ENCODE data around the gene ERBB4. TPM values are rescaled to one million over a fixed set of nuclear protein-coding genes. Genes with fewer than 3 reads are reported as not detected.

Gene ERBB4
- total RNA-seq, 1 experiment from 2014 or later: 0.04 TPM

- H3K79me2 ChIP-seq (ENCODE audit: insufficient read depth, low read length): no peaks in the 10 kb centered on the region
- H3T11ph ChIP-seq (ENCODE audit: low read length): no peak overlapping the region
- no peaks in the 10 kb centered on the region for H3K9me3 ChIP-seq (ENCODE audit: control insufficient read depth, low read depth, low read length)
- H3K23me2 ChIP-seq (ENCODE audit: insufficient read length, low read depth, low read length, poor library complexity, severe bottlenecking): no peaks in the 10 kb centered on the region
- H3K9ac ChIP-seq (ENCODE audit: extremely low read depth, insufficient read length, low read length): no peak overlapping the region
- H2BK120ac ChIP-seq (ENCODE audit: low read depth, low read length, poor library complexity, severe bottlenecking): no peak overlapping the region
- no CpG with 5 or more reads among the region's 2 CpGs for WGBS (ENCODE audit: extremely low coverage, insufficient read length, low lambda C conversion rate)
- DNase-seq: no peak
- Mint-ChIP-seq H3K4me1 (no peaks in the 10 kb centered on the region), H3K36me3 (ENCODE audit: insufficient read depth in 1 of 3, low read depth in 3 of 3) (no peaks in the 10 kb centered on the region), H3K27ac (no peak overlapping the region), H3K4me3 (no peak overlapping the region), H3K27me3 (ENCODE audit: low read depth) (no peaks in the 10 kb centered on the region), H3K9me3 (no peaks in the 10 kb centered on the region)
- TF ChIP-seq, protein P1, sequence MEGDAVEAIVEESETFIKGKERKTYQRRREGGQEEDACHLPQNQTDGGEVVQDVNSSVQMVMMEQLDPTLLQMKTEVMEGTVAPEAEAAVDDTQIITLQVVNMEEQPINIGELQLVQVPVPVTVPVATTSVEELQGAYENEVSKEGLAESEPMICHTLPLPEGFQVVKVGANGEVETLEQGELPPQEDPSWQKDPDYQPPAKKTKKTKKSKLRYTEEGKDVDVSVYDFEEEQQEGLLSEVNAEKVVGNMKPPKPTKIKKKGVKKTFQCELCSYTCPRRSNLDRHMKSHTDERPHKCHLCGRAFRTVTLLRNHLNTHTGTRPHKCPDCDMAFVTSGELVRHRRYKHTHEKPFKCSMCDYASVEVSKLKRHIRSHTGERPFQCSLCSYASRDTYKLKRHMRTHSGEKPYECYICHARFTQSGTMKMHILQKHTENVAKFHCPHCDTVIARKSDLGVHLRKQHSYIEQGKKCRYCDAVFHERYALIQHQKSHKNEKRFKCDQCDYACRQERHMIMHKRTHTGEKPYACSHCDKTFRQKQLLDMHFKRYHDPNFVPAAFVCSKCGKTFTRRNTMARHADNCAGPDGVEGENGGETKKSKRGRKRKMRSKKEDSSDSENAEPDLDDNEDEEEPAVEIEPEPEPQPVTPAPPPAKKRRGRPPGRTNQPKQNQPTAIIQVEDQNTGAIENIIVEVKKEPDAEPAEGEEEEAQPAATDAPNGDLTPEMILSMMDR (conservative IDR thresholded peaks at IDR 0.05): no peak
- H3K23ac ChIP-seq (ENCODE audit: insufficient read length, low read depth, low read length): no peak overlapping the region
- no peak overlapping the region for H3K4ac ChIP-seq (ENCODE audit: low read depth, low read length)
- H2BK12ac ChIP-seq (ENCODE audit: insufficient read length, low read depth, low read length): no peak overlapping the region
- no peaks in the 10 kb centered on the region for H3K27me3 ChIP-seq (ENCODE audit: insufficient read depth, low read length)
- no peak overlapping the region for H3K14ac ChIP-seq (ENCODE audit: insufficient read depth, low read length)
- H4K5ac ChIP-seq (ENCODE audit: insufficient read length, low read depth, low read length): no peak overlapping the region
- H2AK5ac ChIP-seq (ENCODE audit: insufficient read length, low read length): no peak overlapping the region
- H2BK15ac ChIP-seq (ENCODE audit: low read depth, low read length): no peak overlapping the region
- no peak overlapping the region for H3K27ac ChIP-seq (ENCODE audit: insufficient read length, low read depth, low read length)
- H3K56ac ChIP-seq (ENCODE audit: insufficient read length, low read depth, low read length): no peak overlapping the region
- H3K18ac ChIP-seq (ENCODE audit: insufficient read length, low read depth, low read length): no peak overlapping the region
- H4K8ac ChIP-seq (replicated peaks; ENCODE audit: insufficient read length, low read depth, low read length): no peak overlapping the region
- H4K91ac ChIP-seq (ENCODE audit: insufficient read length, low read depth, low read length): no peak overlapping the region
- no peak overlapping the region for H3K4me2 ChIP-seq (ENCODE audit: insufficient read depth, insufficient read length, low read length)
- H4K20me1 ChIP-seq (ENCODE audit: control insufficient read depth, insufficient read depth, insufficient read length): no peaks in the 10 kb centered on the region
- H3K4me1 ChIP-seq (ENCODE audit: insufficient read depth, low read length): no peaks in the 10 kb centered on the region
- H2AFZ ChIP-seq (ENCODE audit: low read length): no peak overlapping the region
- H2BK5ac ChIP-seq (ENCODE audit: insufficient read length, low read length): no peak overlapping the region
- no peaks in the 10 kb centered on the region for H3K79me1 ChIP-seq (ENCODE audit: insufficient read depth, low read depth, low read length, poor library complexity, severe bottlenecking)
- no peak overlapping the region for H2BK20ac ChIP-seq (ENCODE audit: low read depth, low read length, poor library complexity, severe bottlenecking)
Measured at GRCh38 chr2:211982162-211982561, 556.4 kb downstream of the ERBB4 start.

Data from H9 (cell line).